HG03354 (cell line): ENCODE measurements around the gene RPRD2.
"Not testable (repeated sequence)": the region's sequence is repeated elsewhere in the genome, so short reads cannot be mapped to it uniquely, and the experiment has no call there.

Experiments used
- ATAC-seq: cut with Tn5 transposase; IDR thresholded peaks from one replicate; pipeline ENCODE4 v1.9.1; 2021; ENCODE audit warnings: mild to moderate bottlenecking; ENCODE audit not compliant: unreplicated experiment, poor library complexity, severe bottlenecking

RPRD2 gene

DNA sequence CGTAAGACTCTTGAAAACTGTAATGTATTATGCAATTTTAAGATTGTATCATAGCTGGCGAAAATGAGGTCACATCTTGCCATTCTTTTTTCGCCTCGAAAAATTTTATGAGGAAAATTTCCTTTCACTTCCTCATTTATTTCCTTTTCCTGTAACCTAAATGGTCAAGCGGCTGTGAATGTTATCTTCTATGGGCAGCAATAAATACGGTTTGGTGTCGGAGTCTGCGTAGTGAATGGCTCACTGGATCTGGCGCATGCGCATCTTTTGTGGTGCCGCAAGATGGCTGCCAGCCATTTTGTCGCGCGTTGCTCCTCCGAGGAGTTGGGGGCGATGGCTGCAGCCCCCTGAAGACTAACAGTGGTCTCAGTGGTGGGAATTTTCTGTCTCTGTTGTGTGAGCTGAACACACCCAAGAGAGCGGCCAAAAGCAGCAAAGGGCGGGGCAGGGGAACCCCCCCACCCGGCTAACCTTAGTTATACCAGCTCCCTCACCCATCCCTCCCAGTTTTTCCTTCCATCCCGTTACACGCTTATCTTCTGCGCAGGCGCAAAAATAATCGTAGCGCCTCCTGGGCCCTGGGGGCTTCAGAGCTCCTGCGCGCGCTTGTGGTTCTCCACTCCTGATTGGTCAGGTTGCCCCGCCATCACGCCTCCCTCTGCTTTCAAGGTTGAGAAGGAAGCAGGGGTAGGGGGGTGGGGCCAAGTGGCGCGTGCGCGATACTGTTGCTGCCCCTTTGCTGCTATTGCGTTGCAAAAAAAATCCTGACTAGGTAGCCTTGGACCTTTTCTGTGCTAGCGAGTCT is at the start of gene RPRD2:
RPRD2 (plus strand) TSS at position 722 of the 805 bp plus-strand sequence. CDS start 568 bp downstream, outside the sequence.
- peak; percentile 79 for ATAC-seq

- not testable (repeated sequence) for ATAC-seq
Measured at GRCh38 chr1:150314691-150315090, 49.3 kb upstream of the RPRD2 start.

GRCh38 chr1:150320667-150320978 is 43.3 kb upstream of the RPRD2 start:
- ATAC-seq = no peak

GRCh38 chr1:150321826-150322166 is 42.2 kb upstream of the RPRD2 start:
- no peak for ATAC-seq

- no peak for ATAC-seq
Measured at GRCh38 chr1:150322310-150322709, 41.6 kb upstream of the RPRD2 start.

GRCh38 chr1:150332651-150333290 is 31.2 kb upstream of the RPRD2 start:
- no peak for ATAC-seq

DNA sequence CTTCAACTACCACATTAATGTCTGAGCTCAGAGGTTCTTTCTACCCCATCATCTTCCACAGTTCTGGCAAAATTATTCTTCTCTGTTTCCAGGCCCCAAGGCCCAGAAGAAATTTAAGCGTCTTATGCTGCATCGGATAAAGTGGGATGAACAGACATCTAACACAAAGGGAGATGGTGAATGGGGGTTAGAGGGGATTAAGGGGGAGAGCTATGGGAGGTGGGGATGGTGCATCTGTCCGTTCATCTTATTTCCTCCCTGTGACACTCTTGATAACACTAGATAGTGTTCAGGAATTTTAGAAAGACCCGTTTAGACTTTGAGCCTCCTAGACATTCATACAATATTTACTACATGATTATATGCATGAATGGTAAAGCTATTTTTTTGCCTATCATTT is 17.6 kb upstream of the RPRD2 start:
- no peak for ATAC-seq

DNA sequence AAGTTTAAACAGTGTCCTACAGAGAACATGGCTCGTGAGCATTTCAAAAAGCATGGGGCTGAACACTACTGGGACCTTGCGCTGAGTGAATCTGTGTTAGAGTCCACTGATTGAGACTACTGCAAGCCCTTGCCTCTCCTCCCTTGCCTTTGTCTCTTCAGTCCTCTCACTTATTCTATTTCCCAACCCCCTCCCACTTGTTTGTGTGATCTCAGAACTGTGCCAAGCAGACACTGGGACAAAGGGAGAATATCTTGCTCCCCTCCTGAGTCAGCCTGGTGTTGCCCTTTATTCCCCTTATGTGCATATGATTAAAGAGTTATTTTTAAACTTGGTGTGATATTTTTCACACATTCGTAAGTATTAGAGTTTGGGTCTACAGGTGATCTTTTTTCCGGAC is 11.1 kb upstream of the RPRD2 start:
- no peak for ATAC-seq

- ATAC-seq = no peak
Measured at GRCh38 chr1:150362721-150363425, 1.1 kb upstream of the RPRD2 start.

DNA sequence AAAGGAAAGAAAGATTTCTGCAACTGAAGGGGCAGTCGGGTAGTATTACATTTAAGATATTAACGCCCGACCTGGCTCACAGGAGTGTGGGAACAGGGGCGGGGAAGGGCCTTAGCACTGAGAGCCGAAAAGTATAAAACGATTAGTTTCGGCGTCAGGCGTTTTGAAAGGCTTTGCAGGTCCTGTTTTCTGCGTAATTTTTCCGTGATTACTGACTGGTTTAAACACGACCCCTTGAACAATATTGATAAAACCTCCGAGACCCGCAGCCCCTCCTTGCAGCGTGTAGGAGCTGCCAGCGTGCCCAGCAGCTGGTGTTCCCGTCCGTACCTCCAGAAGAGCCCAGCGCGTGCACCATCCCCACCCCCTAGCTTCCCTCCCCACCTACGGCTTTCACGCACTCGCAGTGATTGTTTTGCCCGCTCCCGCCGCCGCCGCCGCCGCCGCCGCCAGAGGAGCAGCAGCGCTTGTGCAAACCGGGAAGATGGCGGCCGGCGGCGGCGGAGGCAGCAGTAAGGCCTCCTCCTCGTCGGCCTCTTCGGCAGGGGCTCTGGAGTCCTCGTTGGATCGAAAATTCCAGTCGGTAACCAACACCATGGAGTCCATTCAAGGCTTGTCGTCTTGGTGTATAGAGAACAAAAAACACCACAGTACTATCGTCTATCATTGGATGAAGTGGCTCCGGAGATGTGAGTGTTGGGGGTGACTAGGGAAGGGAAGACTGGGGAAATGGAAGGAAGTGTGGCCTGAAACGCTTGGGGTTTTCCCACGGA is 470 bp downstream of the RPRD2 start:
- ATAC-seq = peak; percentile 24

DNA sequence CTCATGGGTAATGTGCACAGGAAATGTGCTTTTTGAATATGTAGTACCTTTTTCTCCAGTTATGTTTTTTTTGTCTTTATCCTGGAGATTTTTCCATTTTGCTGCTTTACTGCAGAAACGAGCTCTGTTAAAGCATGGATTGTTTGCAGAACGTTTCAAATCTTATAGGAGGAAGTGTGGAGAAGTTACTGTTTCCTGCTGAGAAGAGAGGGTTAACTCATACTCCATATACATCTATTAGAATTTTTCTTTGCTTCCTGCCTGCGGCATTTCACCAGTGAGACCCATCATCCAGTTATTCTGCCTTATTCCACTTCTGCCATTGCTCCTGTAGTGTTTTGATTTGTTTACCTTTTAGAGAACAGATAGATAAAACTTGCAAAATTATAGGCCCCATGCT is 2.0 kb downstream of the RPRD2 start:
- no peak for ATAC-seq

DNA sequence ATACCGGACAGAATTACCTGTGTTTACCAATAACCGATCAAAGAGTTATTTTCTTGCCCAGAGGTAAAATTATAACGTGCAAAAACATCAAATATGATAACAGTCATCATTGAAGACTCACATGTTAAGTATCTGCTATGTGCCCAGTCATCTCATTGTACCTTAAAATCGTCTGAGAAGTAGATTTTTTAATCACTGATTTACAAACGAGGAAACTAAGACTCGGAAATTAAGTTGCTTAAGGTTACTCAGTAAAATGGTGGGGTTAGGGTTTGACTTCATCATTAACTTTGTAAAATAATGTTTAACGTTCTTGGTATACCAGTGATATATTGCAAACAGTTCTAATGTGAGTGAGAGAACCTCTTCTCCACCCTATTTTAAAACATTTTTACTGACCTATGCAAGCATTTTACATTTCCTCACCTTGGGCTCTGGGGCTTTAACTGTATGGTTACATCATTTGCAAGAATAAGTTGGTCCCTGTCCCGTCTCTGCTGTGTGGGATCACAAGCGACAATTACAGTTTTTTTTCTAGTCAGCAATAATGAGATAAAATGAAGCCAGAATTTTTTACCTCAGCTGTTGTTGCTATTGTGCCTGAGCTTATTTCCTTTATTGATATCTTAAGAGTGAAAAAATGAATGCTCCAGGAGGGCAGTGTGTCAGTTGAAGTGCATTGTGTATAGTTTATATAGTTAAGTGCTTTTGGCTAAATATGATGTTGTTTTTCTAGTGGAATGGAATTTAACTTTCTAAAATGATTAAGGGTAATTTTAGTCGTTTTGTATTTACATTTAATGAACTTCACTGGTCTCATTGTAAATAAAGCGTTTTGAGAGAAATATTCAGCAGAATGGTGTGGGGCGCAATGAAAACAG is 2.7 kb downstream of the RPRD2 start:
- ATAC-seq = no peak

DNA sequence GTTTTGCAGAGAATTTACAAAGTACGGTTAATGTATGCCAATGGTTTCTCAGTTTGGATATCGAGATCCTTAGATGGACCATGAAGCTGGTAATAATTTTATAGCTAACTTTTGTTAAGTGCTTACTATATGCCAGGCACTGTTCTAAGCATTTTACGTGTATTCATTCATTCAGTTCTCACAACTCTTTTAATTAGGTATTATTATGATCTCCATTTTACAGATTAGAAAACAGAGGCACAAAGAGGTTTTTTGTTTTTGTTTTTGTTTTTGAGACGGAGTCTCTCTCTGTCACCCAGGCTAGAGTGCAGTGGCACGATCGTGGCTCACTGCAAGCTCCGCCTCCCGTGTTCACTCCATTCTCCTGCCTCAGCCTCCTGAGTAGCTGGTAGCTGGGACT is 7.2 kb downstream of the RPRD2 start:
- ATAC-seq = no peak

DNA sequence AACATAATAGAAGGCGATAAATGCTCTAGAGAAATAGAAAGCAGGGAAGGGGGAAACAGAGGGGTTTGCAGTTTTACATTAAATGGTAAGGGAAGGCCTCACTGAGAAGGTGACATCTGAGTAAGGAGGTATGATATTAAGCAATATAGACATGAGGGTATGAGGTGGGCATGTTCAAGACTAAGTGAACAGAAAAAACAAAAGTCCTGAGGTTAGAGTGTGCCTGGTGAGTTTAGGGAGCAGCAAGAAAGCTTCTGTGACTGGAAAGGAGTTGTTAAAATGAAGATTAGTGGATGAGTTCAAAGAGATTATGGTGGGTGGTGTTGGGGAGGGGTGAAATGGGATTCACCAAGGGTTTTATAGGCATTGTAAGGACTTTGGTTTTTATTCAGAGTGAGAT is 8.6 kb downstream of the RPRD2 start:
- no peak for ATAC-seq

- no peak for ATAC-seq
Measured at GRCh38 chr1:150376110-150376509, 12.2 kb downstream of the RPRD2 start.

GRCh38 chr1:150383631-150384324 is 19.8 kb downstream of the RPRD2 start:
- no peak for ATAC-seq

DNA sequence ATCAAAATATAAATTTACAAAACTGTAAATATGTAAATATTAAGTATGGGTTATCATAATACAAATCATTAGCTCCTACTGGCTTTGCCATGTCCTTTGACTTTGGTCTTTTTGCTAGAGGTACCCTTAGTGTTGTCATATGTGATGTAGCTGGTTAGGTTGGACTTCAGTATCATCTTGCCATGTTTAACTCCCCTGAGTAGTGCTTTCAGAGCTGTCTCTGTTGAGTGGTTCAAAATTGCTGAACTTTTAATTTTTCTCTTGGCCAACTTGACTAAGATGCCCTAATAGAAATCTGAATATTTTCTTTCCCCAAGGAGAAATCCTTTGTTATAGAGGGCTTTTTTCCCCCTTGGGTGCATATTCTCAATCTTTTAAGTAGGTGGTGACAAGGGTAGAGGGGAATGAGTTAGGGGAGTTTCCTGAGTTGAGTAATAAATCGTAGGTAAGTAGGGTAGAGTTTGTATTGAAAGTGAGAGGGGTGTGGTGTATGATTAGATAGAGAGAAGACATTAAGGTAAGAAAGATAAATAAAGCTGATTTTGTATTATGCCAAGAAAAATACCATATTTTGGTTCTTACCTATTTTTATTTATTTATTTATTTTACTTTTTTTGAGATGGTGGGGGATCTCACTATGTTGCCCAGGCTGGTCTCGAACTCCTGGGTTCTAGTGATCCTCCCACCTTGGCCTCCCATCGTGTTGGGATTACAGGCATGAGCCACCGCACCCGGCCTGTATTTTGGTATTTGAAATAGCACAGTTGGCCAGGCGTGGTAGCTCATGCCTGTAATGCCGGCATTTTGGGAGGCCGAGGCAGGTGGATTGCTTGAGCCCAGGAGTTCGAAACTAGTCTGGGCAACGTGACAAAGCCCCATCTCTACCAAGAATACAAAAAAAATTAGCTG is 21.8 kb downstream of the RPRD2 start:
- no peak for ATAC-seq

GRCh38 chr1:150386592-150386991 is 22.6 kb downstream of the RPRD2 start:
- no peak for ATAC-seq
